GM12878 (cell line): ENCODE data around the gene ANKRD23. TPM values are rescaled to one million over a fixed set of nuclear protein-coding genes. Genes with fewer than 3 reads are reported as not detected.

Experiments
- ATAC-seq: fragments of 200-7000 bp; cut with Tn5 transposase; 3 replicates; pipeline ENCODE4 v1.9.1; 2020; ENCODE audit warnings: mild to moderate bottlenecking, moderate library complexity
- BruUV-seq: library from RNA; stranded (reverse); fragments of 400-500 nt; replicated peaks from 2 replicates; lab custom pipeline; 2021; lab: Mats Ljungman, UMichigan
- CTCF ChIA-PET: fragments of 300-600 bp; sonication (Branson Sonifier 250); formaldehyde crosslinking; extraction: SDS; loops from one replicate; lab custom pipeline; 2021; ENCODE audit warnings: inconsistent platforms; lab: Yijun Ruan, JAX
- POLR2A ChIA-PET: fragments of 350-600 bp; formaldehyde crosslinking; extraction: SDS; loops from one replicate; lab custom pipeline; 2021; ENCODE audit warnings: inconsistent platforms; lab: Charles Lee
- RAD21 ChIA-PET: fragments of 300-600 bp; sonication (Branson Sonifier 250); formaldehyde crosslinking; loops from one replicate; lab custom pipeline; 2023; ENCODE audit warnings: antibody characterized with exemption; ENCODE audit not compliant: unreplicated experiment; lab: Charles Lee
- SMC1A ChIA-PET: fragments of 300-600 bp; sonication (Branson Sonifier 250); formaldehyde crosslinking; loops from one replicate; lab custom pipeline; 2023; ENCODE audit not compliant: unreplicated experiment, uncharacterized antibody; lab: Charles Lee
- DNase-seq: peaks from one replicate; pipeline ENCODE4 v3.0.0-alpha.2; 2011; ENCODE audit warnings: low read depth, low spot score
- FAIRE-seq: peaks from 3 replicates; lab custom pipeline; 2011; peaks lifted over from hg19 to GRCh38; lab: Jason Lieb, UNC
- H2AFZ ChIP-seq: 2 replicates; pipeline ENCODE4 v1.6.0; 2011; ENCODE audit warnings: low read depth, low read length, control low read depth; ENCODE audit not compliant: control insufficient read depth
- H3K27ac ChIP-seq: 2 replicates; pipeline ENCODE4 v1.5.1; 2011; ENCODE audit warnings: control low read depth; ENCODE audit not compliant: control insufficient read depth, insufficient read depth
- H3K27me3 ChIP-seq, 2 experiments: replicated peaks in 1 of 2; 2 replicates each; pipeline versions ENCODE4 v1.6.0 to v1.6.1; 2011; ENCODE audit warnings: low read length in 1 of 2; ENCODE audit not compliant: control insufficient read depth in 2 of 2, insufficient read depth in 2 of 2
- H3K36me3 ChIP-seq, 2 experiments: 2 replicates each; pipeline ENCODE4 v1.5.1; 2011; ENCODE audit warnings: low read length in 1 of 2; ENCODE audit not compliant: control insufficient read depth in 2 of 2, insufficient read depth in 2 of 2
- H3K4me1 ChIP-seq: 2 replicates; pipeline ENCODE4 v1.6.1; 2011; ENCODE audit warnings: mild to moderate bottlenecking, low read length, moderate library complexity, mixed read lengths; ENCODE audit not compliant: control insufficient read depth, insufficient read depth
- H3K4me2 ChIP-seq: 2 replicates; pipeline ENCODE4 v1.6.0; 2011; ENCODE audit warnings: control low read depth; ENCODE audit not compliant: control insufficient read depth, insufficient read depth
- H3K4me3 ChIP-seq: fragments of 200-600 bp; sonication (generic); 2 replicates; pipeline ENCODE4 v1.5.1; 2016
- H3K79me2 ChIP-seq: 2 replicates; pipeline ENCODE4 v1.6.0; 2011; ENCODE audit warnings: low read length; ENCODE audit not compliant: control insufficient read depth, insufficient read depth
- H3K9ac ChIP-seq: 2 replicates; pipeline ENCODE4 v1.8.0; 2011; ENCODE audit warnings: low read length, control low read depth, mixed read lengths; ENCODE audit not compliant: control insufficient read depth, insufficient read depth
- H3K9me3 ChIP-seq: replicated peaks from 3 replicates; pipeline ENCODE4 v1.5.1; 2011; ENCODE audit warnings: mild to moderate bottlenecking, low read length; ENCODE audit not compliant: control insufficient read depth, insufficient read depth
- H4K20me1 ChIP-seq: 2 replicates; pipeline ENCODE4 v1.6.0; 2011; ENCODE audit not compliant: control insufficient read depth, insufficient read depth
- EED ChIP-seq: sonication (generic); IDR thresholded peaks from 2 replicates; pipeline ENCODE4 v1.6.1; 2016; ENCODE audit warnings: antibody characterized with exemption, low read depth
- LARP7 ChIP-seq: fragments of 450-650 bp; IDR thresholded peaks from 2 replicates; pipeline ENCODE4 v1.6.1; 2017; ENCODE audit warnings: mild to moderate bottlenecking
- MXI1 ChIP-seq: fragments of 150-350 bp; IDR thresholded peaks from 2 replicates; pipeline ENCODE4 v1.6.1; 2011; ENCODE audit warnings: low read depth, mild to moderate bottlenecking, inconsistent platforms, low read length, improper control_type of control experiment
- NBN ChIP-seq: fragments of 450-650 bp; IDR thresholded peaks from 2 replicates; pipeline ENCODE4 v1.6.1; 2016
- RB1 ChIP-seq: fragments of 450-650 bp; formaldehyde crosslinking; IDR thresholded peaks from 2 replicates; pipeline ENCODE4 v1.6.1; 2017; ENCODE audit warnings: mild to moderate bottlenecking, borderline replicate concordance
- RELB ChIP-seq: fragments of 450-650 bp; IDR thresholded peaks from 2 replicates; pipeline ENCODE4 v1.6.1; 2017; ENCODE audit warnings: low read depth, mild to moderate bottlenecking, moderate library complexity
- ZNF207 ChIP-seq: fragments of 450-650 bp; IDR thresholded peaks from 2 replicates; pipeline ENCODE4 v1.6.1; 2014; ENCODE audit warnings: antibody characterized with exemption, mild to moderate bottlenecking, borderline replicate concordance
- WGBS: methylation state at CpG from one replicate; pipeline ENCODE4 v1.1.6; 2016; ENCODE audit warnings: low lambda C conversion rate; ENCODE audit not compliant: insufficient replicate concordance, insufficient coverage; ENCODE audit errors: missing lambda C conversion rate; 5-methylcytosine and 5-hydroxymethylcytosine counted together
- in situ Hi-C: fragments of 300-500 bp; cut with MboI; formaldehyde crosslinking; loops from 9 replicates; pipeline ENCODE4 v1.14.3; 2018; ENCODE audit warnings: mixed read lengths
- intact Hi-C: fragments of 100-400 bp; cut with micrococcal nuclease; formaldehyde crosslinking; loops from one replicate; pipeline ENCODE4 v1.14.2; 2022; ENCODE audit not compliant: unreplicated experiment
- polyA plus RNA-seq, 11 experiments: library from polyadenylated mRNA; depleted of rRNA in 4 of 11; unstranded in 6 of 11; stranded (reverse) in 5 of 11; fragments of >200 nt; fragmentation: Nextera tagmentation in 4 of 11; fragmentation: Illumina TruSeq in 1 of 11; extraction: Ambion mirVana in 4 of 11; extraction: Trizol in 1 of 11; gene quantifications; 1 replicate in 1 of 11; 2 replicates in 10 of 11; pipeline versions ENCODE4 v1.2.1 to v1.2.3, GENCODE V29; 2011 to 2016; ENCODE audit warnings: inconsistent platforms in 2 of 11, missing spikeins in 2 of 11, low read depth in 1 of 11
- total RNA-seq, 4 experiments: library from RNA; depleted of rRNA in 3 of 4; stranded (reverse); fragments of >200 nt in 3 of 4; fragmentation: Illumina TruSeq in 1 of 4; extraction: Trizol in 1 of 4; gene quantifications; 2 replicates each; pipeline versions ENCODE4 v1.2.1 to v1.2.3, GENCODE V29; 2013 to 2021
- TF ChIP-seq, protein P1 (sequence below): fragments of 450-650 bp; conservative IDR thresholded peaks from 2 replicates; pipeline ENCODE4 v1.6.1; 2017; ENCODE audit warnings: mild to moderate bottlenecking, moderate library complexity
- TF ChIP-seq, protein P2 (sequence below): IDR thresholded peaks from 2 replicates; pipeline ENCODE4 v1.6.1; 2012; ENCODE audit warnings: low read depth, low read length, improper control_type of control experiment

Gene ANKRD23
- total and polyA plus RNA-seq, 10 of the 15 experiments (the other 5 are each of a cell fraction or from before 2014, with no cell fraction given), result 0.34 to 5.3 (median 2.7) TPM

GRCh38 chr2:96815326-96816126 is 28.3 kb downstream of the ANKRD23 start:
- Histone ChIP-seq H3K36me3 (no peaks in the 10 kb centered on the region; a peak in 1 of 4 replicates), H4K20me1 (peaks cover 2% of the 10 kb centered on the region; the same call in 1 of the 2 replicates), H3K27me3 (no peaks in the 10 kb centered on the region), H3K4me2 (peak overlapping the region; percentile 99), H3K27ac (peak overlapping the region; percentile 30), H3K4me3 (peak overlapping the region; percentile 78), H3K9ac (peak overlapping the region; percentile 67), H2AFZ (peak overlapping the region; percentile 91), H3K4me1 (peaks cover 12% of the 10 kb centered on the region), H3K79me2 (peaks cover 24% of the 10 kb centered on the region), H3K9me3 (no peaks in the 10 kb centered on the region)
- ChIA-PET CTCF (interaction anchor here (0.6 to 1.2 kb wide), 10 partner anchors 8 to 298 kb away, joined by 3 to 6 read pairs (median 3); partner anchors contain the start of genes ANKRD36 and ANKRD39), POLR2A (interaction anchor here (0.5 to 3.2 kb wide), 5 partner anchors 41 to 177 kb away, joined by 3 to 11 read pairs (median 3); partner anchors contain the start of gene ANKRD39), RAD21 (interaction anchor here (0.8 to 2.7 kb wide), 6 partner anchors 42 to 177 kb away, joined by 3 to 14 read pairs (median 6); partner anchors contain the start of genes ANKRD39 and KANSL3), SMC1A (interaction anchor here (0.6 to 1.2 kb wide), 6 partner anchors 10 to 58 kb away, joined by 3 to 5 read pairs (median 3); no protein-coding TSS in a partner anchor)
- TF ChIP-seq, protein P1, sequence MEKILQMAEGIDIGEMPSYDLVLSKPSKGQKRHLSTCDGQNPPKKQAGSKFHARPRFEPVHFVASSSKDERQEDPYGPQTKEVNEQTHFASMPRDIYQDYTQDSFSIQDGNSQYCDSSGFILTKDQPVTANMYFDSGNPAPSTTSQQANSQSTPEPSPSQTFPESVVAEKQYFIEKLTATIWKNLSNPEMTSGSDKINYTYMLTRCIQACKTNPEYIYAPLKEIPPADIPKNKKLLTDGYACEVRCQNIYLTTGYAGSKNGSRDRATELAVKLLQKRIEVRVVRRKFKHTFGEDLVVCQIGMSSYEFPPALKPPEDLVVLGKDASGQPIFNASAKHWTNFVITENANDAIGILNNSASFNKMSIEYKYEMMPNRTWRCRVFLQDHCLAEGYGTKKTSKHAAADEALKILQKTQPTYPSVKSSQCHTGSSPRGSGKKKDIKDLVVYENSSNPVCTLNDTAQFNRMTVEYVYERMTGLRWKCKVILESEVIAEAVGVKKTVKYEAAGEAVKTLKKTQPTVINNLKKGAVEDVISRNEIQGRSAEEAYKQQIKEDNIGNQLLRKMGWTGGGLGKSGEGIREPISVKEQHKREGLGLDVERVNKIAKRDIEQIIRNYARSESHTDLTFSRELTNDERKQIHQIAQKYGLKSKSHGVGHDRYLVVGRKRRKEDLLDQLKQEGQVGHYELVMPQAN, result peak; percentile 24
- TF ChIP-seq RB1 (peak; percentile 32; the same call in 1 of the 2 replicates), NBN (0 out of 2 replicates have a peak, but pooled peaks have one; percentile 30), RELB (0 out of 2 replicates have a peak, but pooled peaks have one; percentile 14), LARP7 (0 out of 2 replicates have a peak, but pooled peaks have one; percentile 11), ZNF207 (no peak), EED (0 out of 2 replicates have a peak, but pooled peaks have one; percentile 12), MXI1 (peak; percentile 41; the same call in 1 of the 2 replicates)
- TF ChIP-seq, protein P2, sequence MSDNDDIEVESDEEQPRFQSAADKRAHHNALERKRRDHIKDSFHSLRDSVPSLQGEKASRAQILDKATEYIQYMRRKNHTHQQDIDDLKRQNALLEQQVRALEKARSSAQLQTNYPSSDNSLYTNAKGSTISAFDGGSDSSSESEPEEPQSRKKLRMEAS, result no peak
- in situ Hi-C loops (no loop called here), intact Hi-C loops (no loop called here)
- 2% methylated on average over 43 of the region's 60 CpGs for WGBS
- ATAC-seq (peak; percentile 21), DNase-seq (no peak), FAIRE-seq (no peak)
- TSS peak; percentile 90 for BruUV-seq
